PC-9 (cell line): ENCODE results near the gene GLP1R.

Experiments
- EZH2 ChIP-seq: fragments of 200-600 bp; sonication (generic); IDR thresholded peaks from 2 replicates; pipeline ENCODE4 v1.8.0; 2017; ENCODE audit warnings: antibody characterized with exemption, low read depth
- TF ChIP-seq, protein P1 (sequence below): fragments of 200-600 bp; sonication (generic); conservative IDR thresholded peaks from 2 replicates; pipeline ENCODE4 v1.6.1; 2017; ENCODE audit warnings: mixed run types, antibody characterized with exemption, mild to moderate bottlenecking, moderate library complexity

DNA sequence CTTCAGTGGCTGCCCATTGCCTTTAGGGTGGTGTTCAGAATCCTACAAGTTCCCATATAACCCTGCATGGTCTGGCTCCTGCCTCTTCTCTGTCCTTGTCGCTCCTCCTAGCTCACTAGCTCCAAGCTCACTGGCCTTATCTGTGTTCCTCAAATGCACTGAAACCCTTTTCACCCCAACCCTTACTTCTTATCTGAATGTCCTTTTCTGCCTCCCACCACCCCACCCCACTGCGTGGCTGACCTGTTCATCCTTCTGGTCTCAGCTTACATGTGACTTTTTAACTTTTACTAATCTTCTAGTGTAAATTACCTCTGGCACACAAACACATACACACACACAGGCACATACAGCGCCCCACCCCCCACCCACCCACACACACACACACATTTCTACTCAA is 41.0 kb upstream of the GLP1R start:
- TF ChIP-seq, protein P1, sequence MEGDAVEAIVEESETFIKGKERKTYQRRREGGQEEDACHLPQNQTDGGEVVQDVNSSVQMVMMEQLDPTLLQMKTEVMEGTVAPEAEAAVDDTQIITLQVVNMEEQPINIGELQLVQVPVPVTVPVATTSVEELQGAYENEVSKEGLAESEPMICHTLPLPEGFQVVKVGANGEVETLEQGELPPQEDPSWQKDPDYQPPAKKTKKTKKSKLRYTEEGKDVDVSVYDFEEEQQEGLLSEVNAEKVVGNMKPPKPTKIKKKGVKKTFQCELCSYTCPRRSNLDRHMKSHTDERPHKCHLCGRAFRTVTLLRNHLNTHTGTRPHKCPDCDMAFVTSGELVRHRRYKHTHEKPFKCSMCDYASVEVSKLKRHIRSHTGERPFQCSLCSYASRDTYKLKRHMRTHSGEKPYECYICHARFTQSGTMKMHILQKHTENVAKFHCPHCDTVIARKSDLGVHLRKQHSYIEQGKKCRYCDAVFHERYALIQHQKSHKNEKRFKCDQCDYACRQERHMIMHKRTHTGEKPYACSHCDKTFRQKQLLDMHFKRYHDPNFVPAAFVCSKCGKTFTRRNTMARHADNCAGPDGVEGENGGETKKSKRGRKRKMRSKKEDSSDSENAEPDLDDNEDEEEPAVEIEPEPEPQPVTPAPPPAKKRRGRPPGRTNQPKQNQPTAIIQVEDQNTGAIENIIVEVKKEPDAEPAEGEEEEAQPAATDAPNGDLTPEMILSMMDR, result no peak
- no peak for TF ChIP-seq EZH2
